Breast epithelium (tissue), 3 donors: ENCODE measurements around the gene RBX1.

ENCODE experiments used
- POLR2A ChIP-seq: fragments of 450-650 bp; IDR thresholded peaks from one replicate; pipeline ENCODE4 v1.6.1; 2016; ENCODE audit warnings: antibody characterized with exemption, mild to moderate bottlenecking, moderate library complexity
- TF ChIP-seq, protein P1 (sequence below), 3 donors: fragments of 450-650 bp; IDR thresholded peaks; one replicate each; pipeline ENCODE4 v1.5.1; 2016 to 2017; ENCODE audit warnings: antibody characterized with exemption in 3 of 3, mild to moderate bottlenecking in 3 of 3, moderate library complexity in 3 of 3

DNA sequence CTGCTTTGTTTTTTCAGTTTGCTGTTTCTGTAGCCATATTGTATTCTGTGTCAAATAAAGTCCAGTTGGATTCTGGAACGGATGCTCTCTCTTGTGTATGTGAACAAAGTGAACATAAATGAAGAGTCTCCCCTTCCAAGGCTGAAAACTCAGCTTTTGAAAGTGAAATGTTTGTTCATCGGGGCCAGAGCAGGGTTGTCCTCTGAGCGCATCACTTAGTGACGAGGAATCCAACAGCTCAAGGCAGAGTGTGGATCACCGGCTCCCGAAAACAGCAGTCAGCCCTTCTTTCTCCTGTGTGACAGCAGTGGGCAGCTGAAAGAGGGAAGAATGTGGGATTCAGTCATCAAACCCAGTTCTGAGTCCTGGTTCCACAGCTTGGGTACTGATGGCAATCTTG is 21.4 kb downstream of the RBX1 start:
- TF ChIP-seq POLR2A: no peak
- TF ChIP-seq, protein P1, sequence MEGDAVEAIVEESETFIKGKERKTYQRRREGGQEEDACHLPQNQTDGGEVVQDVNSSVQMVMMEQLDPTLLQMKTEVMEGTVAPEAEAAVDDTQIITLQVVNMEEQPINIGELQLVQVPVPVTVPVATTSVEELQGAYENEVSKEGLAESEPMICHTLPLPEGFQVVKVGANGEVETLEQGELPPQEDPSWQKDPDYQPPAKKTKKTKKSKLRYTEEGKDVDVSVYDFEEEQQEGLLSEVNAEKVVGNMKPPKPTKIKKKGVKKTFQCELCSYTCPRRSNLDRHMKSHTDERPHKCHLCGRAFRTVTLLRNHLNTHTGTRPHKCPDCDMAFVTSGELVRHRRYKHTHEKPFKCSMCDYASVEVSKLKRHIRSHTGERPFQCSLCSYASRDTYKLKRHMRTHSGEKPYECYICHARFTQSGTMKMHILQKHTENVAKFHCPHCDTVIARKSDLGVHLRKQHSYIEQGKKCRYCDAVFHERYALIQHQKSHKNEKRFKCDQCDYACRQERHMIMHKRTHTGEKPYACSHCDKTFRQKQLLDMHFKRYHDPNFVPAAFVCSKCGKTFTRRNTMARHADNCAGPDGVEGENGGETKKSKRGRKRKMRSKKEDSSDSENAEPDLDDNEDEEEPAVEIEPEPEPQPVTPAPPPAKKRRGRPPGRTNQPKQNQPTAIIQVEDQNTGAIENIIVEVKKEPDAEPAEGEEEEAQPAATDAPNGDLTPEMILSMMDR (IDR thresholded peaks at IDR 0.05): no peak
